HG03442 (cell line): Measurements from ENCODE around the gene SIX2.

Experiments used
- ATAC-seq: cut with Tn5 transposase; IDR thresholded peaks from one replicate; pipeline ENCODE4 v1.9.1; 2021; ENCODE audit warnings: mild to moderate bottlenecking, moderate library complexity; ENCODE audit not compliant: unreplicated experiment

SIX2 gene

GRCh38 chr2:45002686-45003085 lies 6.6 kb downstream of the SIX2 start:
- no peak for ATAC-seq

GRCh38 chr2:45001869-45002385 lies 7.3 kb downstream of the SIX2 start:
- ATAC-seq, result no peak

- ATAC-seq, result no peak
Measured at GRCh38 chr2:45000921-45001868, 8.1 kb downstream of the SIX2 start.

- no peak for ATAC-seq
Measured at GRCh38 chr2:45000341-45000901, 8.8 kb downstream of the SIX2 start.

GRCh38 chr2:44999540-44999939 lies 9.7 kb downstream of the SIX2 start:
- no peak for ATAC-seq

GRCh38 chr2:44997963-44998362 lies 11.3 kb downstream of the SIX2 start:
- ATAC-seq, result no peak

- no peak for ATAC-seq
Measured at GRCh38 chr2:44996356-44996755, 12.9 kb downstream of the SIX2 start.

- no peak for ATAC-seq
Measured at GRCh38 chr2:44994377-44994776, 14.9 kb downstream of the SIX2 start.

- ATAC-seq, result no peak
Measured at GRCh38 chr2:44989176-44989575, 20.1 kb downstream of the SIX2 start.

GRCh38 chr2:44983836-44984604 lies 25.2 kb downstream of the SIX2 start:
- no peak for ATAC-seq

- ATAC-seq, result no peak
Measured at GRCh38 chr2:44981714-44982108, 27.5 kb downstream of the SIX2 start.

GRCh38 chr2:44980751-44981713 lies 28.2 kb downstream of the SIX2 start:
- no peak for ATAC-seq

- ATAC-seq, result no peak
Measured at GRCh38 chr2:44979581-44979980, 29.7 kb downstream of the SIX2 start.

- ATAC-seq, result no peak
Measured at GRCh38 chr2:44975571-44976450, 33.4 kb downstream of the SIX2 start.

- no peak for ATAC-seq
Measured at GRCh38 chr2:44974064-44974715, 35.1 kb downstream of the SIX2 start.

- ATAC-seq, result no peak
Measured at GRCh38 chr2:44972771-44973535, 36.3 kb downstream of the SIX2 start.

- no peak for ATAC-seq
Measured at GRCh38 chr2:44970846-44971450, 38.3 kb downstream of the SIX2 start.

GRCh38 chr2:44969936-44970335 lies 39.3 kb downstream of the SIX2 start:
- ATAC-seq, result no peak
